Measurements from ENCODE around the gene PDXK.

DNA sequence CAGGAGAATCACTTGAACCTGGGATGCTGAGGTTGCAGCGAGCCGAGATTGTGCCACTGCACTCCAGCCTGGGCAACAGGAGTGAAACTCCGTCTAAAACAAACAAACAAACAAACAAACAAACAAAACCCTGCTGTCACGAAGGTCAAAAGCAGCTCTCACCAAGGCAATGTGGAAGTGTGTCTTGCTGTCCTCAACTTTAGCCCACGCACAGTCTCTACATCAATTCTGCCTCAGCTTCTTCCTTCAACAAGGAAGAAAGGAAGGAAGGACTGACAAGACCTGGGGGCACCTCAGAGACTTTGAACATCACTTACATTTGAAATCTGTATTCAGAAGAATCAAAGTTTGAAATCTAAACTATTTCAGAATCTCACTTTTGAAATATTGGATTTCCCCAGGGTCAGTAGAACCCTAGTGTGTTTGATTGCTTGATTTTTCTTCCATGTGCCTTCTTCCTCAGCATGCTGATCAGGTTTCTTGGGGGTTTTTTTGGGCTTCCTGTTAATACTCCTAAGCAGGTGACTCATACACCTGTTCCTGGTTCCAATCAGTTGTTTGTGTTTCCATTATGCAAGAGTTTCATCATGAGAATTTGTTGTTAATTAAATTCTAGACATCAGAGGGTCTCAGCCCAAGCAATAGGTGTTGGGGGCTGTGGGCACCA, 63.6 kb downstream of the PDXK start:
- TF ChIP-seq, protein P1, sequence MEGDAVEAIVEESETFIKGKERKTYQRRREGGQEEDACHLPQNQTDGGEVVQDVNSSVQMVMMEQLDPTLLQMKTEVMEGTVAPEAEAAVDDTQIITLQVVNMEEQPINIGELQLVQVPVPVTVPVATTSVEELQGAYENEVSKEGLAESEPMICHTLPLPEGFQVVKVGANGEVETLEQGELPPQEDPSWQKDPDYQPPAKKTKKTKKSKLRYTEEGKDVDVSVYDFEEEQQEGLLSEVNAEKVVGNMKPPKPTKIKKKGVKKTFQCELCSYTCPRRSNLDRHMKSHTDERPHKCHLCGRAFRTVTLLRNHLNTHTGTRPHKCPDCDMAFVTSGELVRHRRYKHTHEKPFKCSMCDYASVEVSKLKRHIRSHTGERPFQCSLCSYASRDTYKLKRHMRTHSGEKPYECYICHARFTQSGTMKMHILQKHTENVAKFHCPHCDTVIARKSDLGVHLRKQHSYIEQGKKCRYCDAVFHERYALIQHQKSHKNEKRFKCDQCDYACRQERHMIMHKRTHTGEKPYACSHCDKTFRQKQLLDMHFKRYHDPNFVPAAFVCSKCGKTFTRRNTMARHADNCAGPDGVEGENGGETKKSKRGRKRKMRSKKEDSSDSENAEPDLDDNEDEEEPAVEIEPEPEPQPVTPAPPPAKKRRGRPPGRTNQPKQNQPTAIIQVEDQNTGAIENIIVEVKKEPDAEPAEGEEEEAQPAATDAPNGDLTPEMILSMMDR (conservative IDR thresholded peaks at IDR 0.05 in 1 of 2, IDR thresholded peaks at IDR 0.05 in 1 of 2; ENCODE audit: extremely low read depth in 1 of 2, insufficient read depth in 1 of 2, low read depth in 1 of 2, low read length in 2 of 2), result no peak
- TF ChIP-seq EZH2 (IDR thresholded peaks at IDR 0.05; ENCODE audit: borderline replicate concordance, low read length), result no peak

All from mammary epithelial cell (primary cell).